Activated CD4-positive, alpha-beta memory T cell treated with anti-CD3 and anti-CD28 coated beads for 36 hours (primary cell): ENCODE results near the gene THAP11. TPM values are rescaled to one million over a fixed set of nuclear protein-coding genes. Genes with fewer than 3 reads are reported as not detected.
"Not testable (repeated sequence)": the region's sequence is repeated elsewhere in the genome, so short reads cannot be mapped to it uniquely, and the experiment has no call there.

Experiments
- CTCF ChIA-PET: fragments of 350-600 bp; sonication (Branson Sonifier 250); formaldehyde crosslinking; loops from one replicate; lab custom pipeline; 2021; ENCODE audit warnings: antibody characterized with exemption, inconsistent platforms; lab: Charles Lee
- POLR2A ChIA-PET: fragments of 350-600 bp; sonication (Branson Sonifier 250); formaldehyde crosslinking; loops from one replicate; lab custom pipeline; 2021; ENCODE audit warnings: antibody characterized with exemption; lab: Charles Lee
- DNase-seq: peaks from one replicate; pipeline ENCODE4 v3.0.0-alpha.2; 2020
- H3K27ac Mint-ChIP-seq: one replicate; pipeline ENCODE4 v1.8.0; 2021; ENCODE audit warnings: mixed read lengths
- H3K27me3 Mint-ChIP-seq: one replicate; pipeline ENCODE4 v1.8.0; 2021; ENCODE audit warnings: mixed read lengths
- H3K36me3 Mint-ChIP-seq: one replicate; pipeline ENCODE4 v1.8.0; 2021; ENCODE audit warnings: mixed read lengths
- H3K4me1 Mint-ChIP-seq: one replicate; pipeline ENCODE4 v1.8.0; 2021; ENCODE audit warnings: low read depth, mixed read lengths
- H3K4me3 Mint-ChIP-seq: one replicate; pipeline ENCODE4 v1.8.0; 2021; ENCODE audit warnings: mild to moderate bottlenecking, mixed read lengths
- H3K9me3 Mint-ChIP-seq: one replicate; pipeline ENCODE4 v1.8.0; 2021; ENCODE audit warnings: mixed read lengths
- intact Hi-C: fragments of 100-400 bp; cut with micrococcal nuclease; formaldehyde crosslinking; loops from one replicate; pipeline ENCODE4 v1.15.1; 2023
- total RNA-seq, 2 experiments: library from RNA; stranded (reverse); gene quantifications; one replicate each; pipeline ENCODE4 v1.2.3, GENCODE V29; 2021

The THAP11 gene
- total RNA-seq, 2 experiments from 2014 or later: 31.8 to 32.1 TPM

DNA sequence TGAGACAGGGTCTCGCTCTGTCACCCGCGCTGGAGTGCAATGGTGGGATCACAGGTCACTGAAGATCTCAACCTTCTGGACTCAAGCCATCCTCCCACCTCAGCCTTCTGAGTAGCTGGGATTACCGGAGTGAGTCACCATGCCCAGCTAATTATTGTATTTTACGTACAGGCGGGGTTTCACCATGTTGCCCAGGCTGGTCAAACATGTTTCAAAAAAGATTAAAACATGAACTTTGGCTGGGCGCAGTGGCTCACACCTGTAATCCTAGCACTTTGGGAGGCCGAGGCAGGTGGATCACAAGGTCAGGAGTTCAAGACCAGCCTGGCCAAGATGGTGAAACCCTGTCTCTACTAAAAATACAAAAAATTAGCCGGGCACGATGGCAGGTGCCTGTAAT lies 4.9 kb upstream of the THAP11 start:
- H3K4me3 Mint-ChIP-seq, H3K9me3 Mint-ChIP-seq, intact Hi-C loops, H3K27me3 Mint-ChIP-seq, DNase-seq, H3K36me3 Mint-ChIP-seq, H3K27ac Mint-ChIP-seq: not testable (repeated sequence)
- ChIA-PET CTCF (interaction anchor here (1.0 to 1.8 kb wide), 4 partner anchors 21 to 105 kb away, joined by 3 to 8 read pairs (median 4); no protein-coding TSS in a partner anchor), POLR2A (interaction anchor here (0.8 kb wide), 1 partner anchor 8 kb away, joined by 3 read pairs; no protein-coding TSS in a partner anchor)
- peaks cover 15% of the 10 kb centered on the region for H3K4me1 Mint-ChIP-seq

DNA sequence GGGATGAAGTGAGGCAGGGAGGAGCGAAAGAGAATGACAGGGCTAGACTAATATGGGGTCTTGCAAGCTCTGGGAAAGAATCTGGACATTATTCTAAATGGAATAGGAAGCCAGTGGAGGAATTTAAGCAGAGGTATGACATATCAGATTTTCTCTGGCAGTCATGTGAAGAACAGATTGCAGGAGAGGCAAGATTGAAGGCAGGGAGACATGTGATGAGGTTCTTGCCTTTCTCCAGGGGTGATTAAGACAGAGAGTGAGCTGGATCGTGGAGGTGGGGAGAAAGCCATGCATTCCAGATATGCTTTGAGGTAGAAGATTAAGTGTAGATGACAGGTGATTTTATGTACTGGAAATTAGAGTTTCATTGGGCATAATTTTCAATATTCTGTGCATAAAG lies 4.3 kb upstream of the THAP11 start:
- POLR2A ChIA-PET: no interaction called here

DNA sequence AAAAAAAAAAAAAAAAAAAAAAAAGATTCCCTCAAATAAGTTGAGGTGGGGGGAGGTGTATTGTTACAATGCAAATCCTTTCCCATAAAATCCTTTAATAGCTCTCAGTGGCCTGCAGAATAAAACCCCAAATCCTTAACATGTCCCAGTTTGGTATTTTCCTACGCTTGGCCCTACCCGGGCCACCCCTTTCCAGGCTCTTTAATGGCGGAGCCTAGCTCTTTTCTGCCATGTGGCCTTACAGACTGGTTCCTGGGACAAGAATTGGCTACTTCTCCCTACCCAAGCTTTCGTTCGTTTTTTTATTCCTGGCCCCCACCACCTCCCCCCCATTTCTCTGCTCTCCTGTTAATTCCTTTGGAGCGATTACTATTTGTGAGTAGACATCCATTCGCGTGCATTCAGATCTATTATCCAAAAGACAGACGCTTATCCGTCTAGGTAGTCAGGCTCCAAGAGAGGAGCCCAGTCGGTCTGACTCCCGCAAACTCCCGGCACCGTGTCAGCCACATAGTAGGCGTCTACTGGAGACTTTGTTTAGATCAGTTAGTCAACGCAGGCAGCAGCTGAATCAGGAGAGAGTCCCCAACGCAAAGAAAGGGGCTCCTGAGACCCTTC lies 813 bp upstream of the THAP11 start:
- H3K9me3 Mint-ChIP-seq: no peaks in the 10 kb centered on the region
- intact Hi-C loops: loop anchor here (10.0 kb wide), 1 partner anchor 177 kb away; the partner anchor contains the start of genes ACD, C16orf86, ENKD1 and PARD6A
- POLR2A ChIA-PET: interaction anchor here (0.6 to 1.3 kb wide), 2 partner anchors 19 to 35 kb away, joined by 3 read pairs; partner anchors contain the start of genes RANBP10 and TSNAXIP1
- H3K36me3 Mint-ChIP-seq: no peaks in the 10 kb centered on the region
- no peaks in the 10 kb centered on the region for H3K27me3 Mint-ChIP-seq
- CTCF ChIA-PET: interaction anchor here (0.8 to 1.5 kb wide), 5 partner anchors 25 to 179 kb away, joined by 3 to 6 read pairs (median 3); no protein-coding TSS in a partner anchor
- H3K4me3 Mint-ChIP-seq: peak overlapping the region; percentile 86
- DNase-seq: no peak
- H3K4me1 Mint-ChIP-seq: peaks cover 34% of the 10 kb centered on the region
- peak overlapping the region; percentile 95 for H3K27ac Mint-ChIP-seq

More for the DNA sequence above, 4.3 kb upstream of the THAP11 start:
- DNase-seq: no peak
- intact Hi-C loops: no loop called here
- H3K4me1 Mint-ChIP-seq: peaks cover 10% of the 10 kb centered on the region
- no peaks in the 10 kb centered on the region for H3K9me3 Mint-ChIP-seq
- H3K4me3 Mint-ChIP-seq: no peak overlapping the region
- CTCF ChIA-PET: interaction anchor here (0.6 to 1.8 kb wide), 3 partner anchors 22 to 275 kb away, joined by 3 to 8 read pairs (median 5); no protein-coding TSS in a partner anchor
- H3K36me3 Mint-ChIP-seq: no peaks in the 10 kb centered on the region
- no peaks in the 10 kb centered on the region for H3K27me3 Mint-ChIP-seq
- H3K27ac Mint-ChIP-seq: no peak overlapping the region

DNA sequence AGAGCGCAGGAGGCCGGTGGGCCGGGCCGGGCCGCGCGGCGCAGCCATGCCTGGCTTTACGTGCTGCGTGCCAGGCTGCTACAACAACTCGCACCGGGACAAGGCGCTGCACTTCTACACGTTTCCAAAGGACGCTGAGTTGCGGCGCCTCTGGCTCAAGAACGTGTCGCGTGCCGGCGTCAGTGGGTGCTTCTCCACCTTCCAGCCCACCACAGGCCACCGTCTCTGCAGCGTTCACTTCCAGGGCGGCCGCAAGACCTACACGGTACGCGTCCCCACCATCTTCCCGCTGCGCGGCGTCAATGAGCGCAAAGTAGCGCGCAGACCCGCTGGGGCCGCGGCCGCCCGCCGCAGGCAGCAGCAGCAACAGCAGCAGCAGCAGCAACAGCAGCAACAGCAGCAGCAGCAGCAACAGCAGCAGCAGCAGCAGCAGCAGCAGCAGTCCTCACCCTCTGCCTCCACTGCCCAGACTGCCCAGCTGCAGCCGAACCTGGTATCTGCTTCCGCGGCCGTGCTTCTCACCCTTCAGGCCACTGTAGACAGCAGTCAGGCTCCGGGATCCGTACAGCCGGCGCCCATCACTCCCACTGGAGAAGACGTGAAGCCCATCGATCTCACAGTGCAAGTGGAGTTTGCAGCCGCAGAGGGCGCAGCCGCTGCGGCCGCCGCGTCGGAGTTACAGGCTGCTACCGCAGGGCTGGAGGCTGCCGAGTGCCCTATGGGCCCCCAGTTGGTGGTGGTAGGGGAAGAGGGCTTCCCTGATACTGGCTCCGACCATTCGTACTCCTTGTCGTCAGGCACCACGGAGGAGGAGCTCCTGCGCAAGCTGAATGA lies 606 bp downstream of the THAP11 start:
- peak; percentile 73 for DNase-seq
- Mint-ChIP-seq H3K4me1 (peaks cover 36% of the 10 kb centered on the region), H3K27me3 (no peaks in the 10 kb centered on the region), H3K36me3 (peaks cover 2% of the 10 kb centered on the region), H3K27ac (peak overlapping the region; percentile 90), H3K4me3 (peak overlapping the region; percentile 90), H3K9me3 (no peaks in the 10 kb centered on the region)
- ChIA-PET CTCF (interaction anchor here (0.7 to 4.4 kb wide), 4 partner anchors 9 to 322 kb away, joined by 4 to 33 read pairs (median 10); no protein-coding TSS in a partner anchor), POLR2A (interaction anchor here (0.6 to 4.4 kb wide), 3 partner anchors 9 to 26 kb away, joined by 4 to 25 read pairs (median 5); no protein-coding TSS in a partner anchor)
- intact Hi-C loops: loop anchor here (1.0 to 10.0 kb wide), 6 partner anchors 9 to 178 kb away; partner anchors contain the start of genes ACD, C16orf86, ENKD1 and GFOD2

DNA sequence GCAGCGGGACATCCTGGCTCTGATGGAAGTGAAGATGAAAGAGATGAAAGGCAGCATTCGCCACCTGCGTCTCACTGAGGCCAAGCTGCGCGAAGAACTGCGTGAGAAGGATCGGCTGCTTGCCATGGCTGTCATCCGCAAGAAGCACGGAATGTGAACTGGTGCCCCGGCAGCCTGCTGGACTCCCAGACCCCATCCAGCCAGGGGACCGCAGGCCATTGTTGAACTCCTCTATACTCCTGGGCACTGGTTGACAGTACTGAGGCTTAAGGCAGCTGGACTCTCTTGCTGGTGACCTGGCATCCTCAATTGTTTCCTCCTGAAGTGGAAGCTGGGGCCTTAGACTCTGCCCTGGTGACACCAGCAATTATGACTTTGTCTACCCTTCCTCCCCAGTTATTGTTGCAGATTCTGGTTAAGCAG lies 1.2 kb downstream of the THAP11 start:
- no peaks in the 10 kb centered on the region for H3K27me3 Mint-ChIP-seq
- H3K36me3 Mint-ChIP-seq: peaks cover 2% of the 10 kb centered on the region
- ChIA-PET CTCF (interaction anchor here (0.7 to 4.4 kb wide), 4 partner anchors 9 to 322 kb away, joined by 4 to 33 read pairs (median 10); no protein-coding TSS in a partner anchor), POLR2A (interaction anchor here (0.6 to 4.4 kb wide), 3 partner anchors 10 to 27 kb away, joined by 4 to 25 read pairs (median 5); no protein-coding TSS in a partner anchor)
- peaks cover 39% of the 10 kb centered on the region for H3K4me1 Mint-ChIP-seq
- H3K9me3 Mint-ChIP-seq: no peaks in the 10 kb centered on the region
- intact Hi-C loops: loop anchor here (2.0 to 10.0 kb wide), 2 partner anchors 27 to 179 kb away; partner anchors contain the start of genes ACD, C16orf86, ENKD1 and PARD6A
- H3K4me3 Mint-ChIP-seq: peak overlapping the region; percentile 90
- no peak for DNase-seq
- peak overlapping the region; percentile 90 for H3K27ac Mint-ChIP-seq

DNA sequence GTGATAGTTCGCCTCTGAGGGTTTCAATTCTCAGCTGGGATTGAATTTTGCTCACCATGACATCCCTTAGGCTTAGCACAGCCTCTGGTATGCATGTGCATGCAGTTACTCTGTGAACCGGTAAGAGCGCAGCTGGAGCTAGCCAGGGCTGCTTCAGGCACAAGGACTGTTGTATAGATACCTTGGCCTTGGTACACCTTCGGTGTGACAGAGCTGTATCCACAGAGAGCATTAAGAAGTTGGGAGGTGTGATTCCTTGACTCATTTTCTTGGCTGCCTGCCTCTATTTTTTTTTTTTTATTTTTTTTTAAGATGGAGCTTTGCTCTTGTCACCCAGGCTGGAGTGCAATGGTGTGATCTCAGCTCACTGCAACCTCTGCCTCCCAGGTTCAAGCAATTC lies 2.4 kb downstream of the THAP11 start:
- H3K36me3 Mint-ChIP-seq: peaks cover 2% of the 10 kb centered on the region
- peak overlapping the region; percentile 32 for H3K4me3 Mint-ChIP-seq
- peaks cover 44% of the 10 kb centered on the region for H3K4me1 Mint-ChIP-seq
- no peaks in the 10 kb centered on the region for H3K27me3 Mint-ChIP-seq
- intact Hi-C loops: loop anchor here (10.0 kb wide), 1 partner anchor 180 kb away; the partner anchor contains the start of genes ACD, C16orf86, ENKD1 and PARD6A
- ChIA-PET CTCF (interaction anchor here (0.9 to 4.4 kb wide), 9 partner anchors 11 to 196 kb away, joined by 3 to 33 read pairs (median 4); partner anchors contain the start of gene RANBP10), POLR2A (interaction anchor here (0.8 to 4.4 kb wide), 4 partner anchors 8 to 28 kb away, joined by 3 to 25 read pairs (median 5); no protein-coding TSS in a partner anchor)
- peak overlapping the region; percentile 87 for H3K27ac Mint-ChIP-seq
- no peak for DNase-seq
- H3K9me3 Mint-ChIP-seq: no peaks in the 10 kb centered on the region

DNA sequence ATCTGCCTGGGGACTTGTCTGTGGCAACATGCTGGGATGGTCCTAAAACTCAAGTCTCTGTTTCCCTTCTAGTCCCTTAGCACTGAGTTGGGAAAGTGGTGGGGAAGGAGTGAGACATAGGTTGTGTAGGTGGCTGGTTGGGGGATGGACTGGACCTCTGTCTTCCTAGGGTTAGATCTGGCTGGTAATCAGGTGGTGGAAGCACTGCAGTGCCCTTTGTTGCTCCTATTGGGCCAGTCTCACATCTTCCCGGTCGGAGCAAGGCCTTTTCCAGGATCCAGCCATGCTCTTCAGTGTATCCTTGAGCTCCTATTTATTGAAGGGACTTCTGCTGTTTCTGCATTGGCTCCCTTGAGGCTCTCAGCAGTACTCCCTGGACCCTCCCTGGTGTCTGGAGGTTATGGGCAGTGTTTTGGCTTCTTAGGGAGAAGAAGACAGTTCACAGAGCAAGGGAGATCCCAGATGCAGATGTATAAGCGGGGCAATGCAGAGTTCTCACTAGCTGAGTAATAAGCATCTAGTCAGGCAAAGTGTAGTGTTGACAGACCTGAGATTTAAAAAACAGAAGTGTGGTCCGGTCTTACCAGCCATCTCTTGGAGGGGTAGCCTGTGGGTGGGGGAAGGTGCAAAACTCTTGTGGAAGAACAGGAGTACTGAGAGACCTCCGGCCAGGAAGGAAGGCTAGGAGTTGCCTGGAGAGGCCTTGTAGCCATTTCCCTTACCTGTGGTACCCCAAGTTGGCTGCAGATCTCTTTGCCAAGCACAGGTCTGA lies 3.4 kb downstream of the THAP11 start:
- Mint-ChIP-seq H3K4me3 (peak overlapping the region; percentile 76), H3K27ac (peak overlapping the region; percentile 87), H3K27me3 (no peaks in the 10 kb centered on the region), H3K4me1 (peaks cover 44% of the 10 kb centered on the region), H3K36me3 (peaks cover 2% of the 10 kb centered on the region), H3K9me3 (no peaks in the 10 kb centered on the region)
- intact Hi-C loops: loop anchor here (1.0 to 10.0 kb wide), 5 partner anchors 27 to 283 kb away; partner anchors contain the start of genes ACD, C16orf86, CTCF and EDC4
- ChIA-PET POLR2A (interaction anchor here (0.6 to 4.4 kb wide), 6 partner anchors 9 to 1296 kb away, joined by 3 to 25 read pairs (median 6); partner anchors contain the start of gene PSMB10), CTCF (interaction anchor here (0.7 to 4.4 kb wide), 9 partner anchors 12 to 195 kb away, joined by 3 to 33 read pairs (median 4); partner anchors contain the start of genes RANBP10 and TSNAXIP1)
- DNase-seq: peak; percentile 21

DNA sequence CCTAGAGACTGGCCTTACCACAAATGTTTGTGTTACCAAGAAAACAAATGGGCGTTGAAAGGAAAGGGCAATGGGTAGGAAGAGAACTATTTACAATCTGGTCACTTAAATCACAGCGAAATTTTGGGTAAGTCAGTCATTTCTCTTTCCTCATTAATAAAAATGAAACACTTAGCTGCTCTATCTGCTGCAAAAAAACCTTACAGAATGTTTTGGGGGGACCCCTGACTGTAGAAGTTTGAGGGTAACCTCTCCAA lies 3.9 kb downstream of the THAP11 start:
- ChIA-PET POLR2A (interaction anchor here (0.6 to 4.4 kb wide), 8 partner anchors 13 to 1296 kb away, joined by 3 to 25 read pairs (median 6); partner anchors contain the start of genes PSKH1, PSMB10, RANBP10 and TSNAXIP1), CTCF (interaction anchor here (0.7 to 4.4 kb wide), 6 partner anchors 12 to 195 kb away, joined by 3 to 33 read pairs (median 5); partner anchors contain the start of genes RANBP10 and TSNAXIP1)
- Mint-ChIP-seq H3K27ac (peak overlapping the region; percentile 87), H3K36me3 (peaks cover 2% of the 10 kb centered on the region), H3K4me3 (peak overlapping the region; percentile 76), H3K4me1 (peaks cover 44% of the 10 kb centered on the region), H3K9me3 (no peaks in the 10 kb centered on the region), H3K27me3 (no peaks in the 10 kb centered on the region)
- intact Hi-C loops: loop anchor here (1.0 to 10.0 kb wide), 5 partner anchors 27 to 284 kb away; partner anchors contain the start of genes ACD, C16orf86, CTCF and EDC4
- no peak for DNase-seq

DNA sequence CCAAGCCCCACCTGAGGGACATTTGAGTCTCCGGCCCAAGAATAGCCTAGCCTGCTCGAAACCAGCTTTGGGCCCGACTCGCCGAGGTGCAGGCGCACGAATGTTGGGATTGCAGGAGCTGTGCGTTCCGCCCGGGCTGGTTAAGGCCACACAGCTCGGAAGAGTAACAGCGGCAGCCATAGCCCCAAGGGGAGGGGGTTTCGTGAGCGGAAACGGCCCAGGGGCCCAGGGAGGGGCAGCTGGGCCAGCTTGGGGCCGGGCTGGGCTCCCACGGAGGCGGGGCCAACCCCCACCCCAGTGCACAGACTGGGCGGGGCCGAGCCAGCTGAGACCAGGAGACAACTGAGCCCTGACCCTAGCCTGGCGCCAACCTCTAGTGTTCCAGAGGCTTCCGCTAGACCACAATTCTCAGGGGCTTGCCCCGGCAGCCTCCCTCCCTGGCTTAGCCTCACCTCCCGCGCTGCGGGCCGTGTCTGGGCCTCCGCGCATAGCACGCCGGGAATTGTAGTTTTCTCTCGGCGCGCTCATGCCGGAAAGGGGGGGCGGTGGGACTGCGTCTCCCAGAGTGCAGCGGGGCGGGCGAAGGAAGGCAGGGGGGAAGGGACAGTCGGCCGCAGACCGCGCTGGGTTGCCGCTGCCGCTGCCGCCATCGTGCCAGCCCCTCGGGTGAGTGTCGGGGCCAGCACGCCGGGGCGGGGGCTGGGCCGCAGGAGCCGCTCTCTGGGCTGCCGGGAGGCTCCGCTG lies 4.4 kb downstream of the THAP11 start, which contains the start of gene NUTF2:
NUTF2 (plus strand) TSS at position 614 of the 744 bp plus-strand sequence. CDS start 18,198 bp downstream, outside the sequence.
- peaks cover 41% of the 10 kb centered on the region for H3K4me1 Mint-ChIP-seq
- no peaks in the 10 kb centered on the region for H3K9me3 Mint-ChIP-seq
- H3K4me3 Mint-ChIP-seq: peak within 1 kb of the TSS; percentile 88
- intact Hi-C loops: loop anchor here (1.0 to 10.0 kb wide), 5 partner anchors 26 to 284 kb away; partner anchors contain the start of genes ACD, C16orf86, CTCF and EDC4
- H3K27ac Mint-ChIP-seq: peak within 1 kb of the TSS; percentile 87
- ChIA-PET CTCF (interaction anchor here (0.7 to 4.4 kb wide), 5 partner anchors 13 to 194 kb away, joined by 3 to 33 read pairs (median 6); partner anchors contain the start of genes RANBP10 and TSNAXIP1), POLR2A (interaction anchor here (0.6 to 4.4 kb wide), 8 partner anchors 13 to 1297 kb away, joined by 3 to 25 read pairs (median 6); partner anchors contain the start of genes PSKH1, PSMB10, RANBP10 and TSNAXIP1)
- peak; percentile 98 for DNase-seq
- peaks cover 2% of the 10 kb centered on the region for H3K36me3 Mint-ChIP-seq
- H3K27me3 Mint-ChIP-seq: no peaks in the 10 kb centered on the region
